Keratinocyte (primary cell): ENCODE results near the gene CXorf58.

Experiments
- EZH2 ChIP-seq: IDR thresholded peaks from one replicate; pipeline ENCODE4 v1.6.1; 2012; ENCODE audit warnings: inconsistent platforms, mild to moderate bottlenecking, low read length, moderate library complexity
- TF ChIP-seq, protein P1 (sequence below), 3 experiments: IDR thresholded peaks in 1 of 3; conservative IDR thresholded peaks in 1 of 3; optimal IDR thresholded peaks in 1 of 3; 2 replicates in 2 of 3; 3 replicates in 1 of 3; pipeline versions ENCODE3 to v1.5.1; 2011; ENCODE audit warnings: low read length in 3 of 3, mild to moderate bottlenecking in 3 of 3, moderate library complexity in 2 of 3, control low read depth in 1 of 3, inconsistent platforms in 1 of 3; ENCODE audit not compliant: insufficient read depth in 2 of 3; ENCODE audit errors: extremely low read depth in 1 of 3

DNA sequence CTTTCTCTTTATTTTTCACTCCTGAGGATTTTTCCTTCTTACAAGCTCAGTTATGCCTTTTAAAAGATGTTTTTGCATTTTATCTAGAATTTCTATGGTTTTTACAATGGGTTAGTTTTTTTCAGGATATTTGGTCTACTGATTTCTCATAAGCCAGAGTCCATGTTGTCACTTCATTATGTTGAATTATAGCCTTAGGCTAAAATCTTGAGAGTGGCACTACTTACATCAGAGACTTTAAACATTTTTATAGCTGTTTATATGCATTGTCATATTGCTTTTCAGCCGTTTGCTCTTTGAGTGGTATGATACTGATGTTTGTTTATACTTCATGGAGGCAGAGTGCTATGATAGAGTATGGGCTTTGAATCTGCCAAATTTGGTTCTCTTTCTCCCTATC lies 36.4 kb downstream of the CXorf58 start:
- TF ChIP-seq, protein P1, sequence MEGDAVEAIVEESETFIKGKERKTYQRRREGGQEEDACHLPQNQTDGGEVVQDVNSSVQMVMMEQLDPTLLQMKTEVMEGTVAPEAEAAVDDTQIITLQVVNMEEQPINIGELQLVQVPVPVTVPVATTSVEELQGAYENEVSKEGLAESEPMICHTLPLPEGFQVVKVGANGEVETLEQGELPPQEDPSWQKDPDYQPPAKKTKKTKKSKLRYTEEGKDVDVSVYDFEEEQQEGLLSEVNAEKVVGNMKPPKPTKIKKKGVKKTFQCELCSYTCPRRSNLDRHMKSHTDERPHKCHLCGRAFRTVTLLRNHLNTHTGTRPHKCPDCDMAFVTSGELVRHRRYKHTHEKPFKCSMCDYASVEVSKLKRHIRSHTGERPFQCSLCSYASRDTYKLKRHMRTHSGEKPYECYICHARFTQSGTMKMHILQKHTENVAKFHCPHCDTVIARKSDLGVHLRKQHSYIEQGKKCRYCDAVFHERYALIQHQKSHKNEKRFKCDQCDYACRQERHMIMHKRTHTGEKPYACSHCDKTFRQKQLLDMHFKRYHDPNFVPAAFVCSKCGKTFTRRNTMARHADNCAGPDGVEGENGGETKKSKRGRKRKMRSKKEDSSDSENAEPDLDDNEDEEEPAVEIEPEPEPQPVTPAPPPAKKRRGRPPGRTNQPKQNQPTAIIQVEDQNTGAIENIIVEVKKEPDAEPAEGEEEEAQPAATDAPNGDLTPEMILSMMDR (optimal IDR thresholded peaks at IDR 0.05 in 1 of 3, IDR thresholded peaks at IDR 0.05 in 1 of 3, conservative IDR thresholded peaks at IDR 0.05 in 1 of 3; ENCODE audit: extremely low read depth in 1 of 3, insufficient read depth in 2 of 3, low read length in 3 of 3), result no peak
- no peak for TF ChIP-seq EZH2
